HG02610 (cell line): ENCODE results near the gene RNU7-1.

Experiments
- ATAC-seq: cut with Tn5 transposase; IDR thresholded peaks from one replicate; pipeline ENCODE4 v1.9.1; 2021; ENCODE audit warnings: mild to moderate bottlenecking, moderate library complexity; ENCODE audit not compliant: unreplicated experiment

The RNU7-1 gene

GRCh38 chr12:6952121-6952862 lies 8.7 kb downstream of the RNU7-1 start:
- ATAC-seq, result no peak

- ATAC-seq, result no peak
Measured at GRCh38 chr12:6952863-6953441, 9.3 kb downstream of the RNU7-1 start.

- ATAC-seq, result peak; percentile 52
Measured at GRCh38 chr12:6953442-6954315, 10.1 kb downstream of the RNU7-1 start.

GRCh38 chr12:6954316-6955107 lies 10.9 kb downstream of the RNU7-1 start:
- no peak for ATAC-seq

- ATAC-seq, result no peak
Measured at GRCh38 chr12:6955108-6956020, 11.7 kb downstream of the RNU7-1 start.

GRCh38 chr12:6956021-6956727 lies 12.6 kb downstream of the RNU7-1 start:
- ATAC-seq, result no peak

GRCh38 chr12:6957151-6957701 lies 13.6 kb downstream of the RNU7-1 start:
- no peak for ATAC-seq

- no peak for ATAC-seq
Measured at GRCh38 chr12:6957741-6958608, 14.4 kb downstream of the RNU7-1 start.

GRCh38 chr12:6958609-6959057 lies 15.0 kb downstream of the RNU7-1 start:
- no peak for ATAC-seq

- ATAC-seq, result peak; percentile 60
Measured at GRCh38 chr12:6959058-6959804, 15.6 kb downstream of the RNU7-1 start.

GRCh38 chr12:6959805-6960592 lies 16.4 kb downstream of the RNU7-1 start:
- no peak for ATAC-seq

GRCh38 chr12:6960593-6961277 lies 17.1 kb downstream of the RNU7-1 start:
- no peak for ATAC-seq

- no peak for ATAC-seq
Measured at GRCh38 chr12:6961278-6961694, 17.7 kb downstream of the RNU7-1 start.

GRCh38 chr12:6961695-6962284 lies 18.2 kb downstream of the RNU7-1 start:
- no peak for ATAC-seq

GRCh38 chr12:6962285-6963015 lies 18.8 kb downstream of the RNU7-1 start:
- no peak for ATAC-seq
